ENCODE results near the gene GRK1.
"Not testable (repeated sequence)": the region's sequence is repeated elsewhere in the genome, so short reads cannot be mapped to it uniquely, and the experiment has no call there.

Gene GRK1

GRCh38 chr13:113665597-113666328 is 1.3 kb upstream of the GRK1 start:
- no peak for DNase-seq (ENCODE audit: low read depth in 2 of 2)

- DNase-seq (ENCODE audit: low read depth in 2 of 2) = no peak
Measured at GRCh38 chr13:113666329-113666670, 719 bp upstream of the GRK1 start.

- DNase-seq (ENCODE audit: low read depth in 2 of 2) = no peak
Measured at GRCh38 chr13:113667771-113668490, 912 bp downstream of the GRK1 start.

- no peak for DNase-seq (ENCODE audit: low read depth in 2 of 2)
Measured at GRCh38 chr13:113668491-113668971, 1.5 kb downstream of the GRK1 start.

- no peak for DNase-seq (ENCODE audit: low read depth in 2 of 2)
Measured at GRCh38 chr13:113669231-113669754, 2.3 kb downstream of the GRK1 start.

- DNase-seq (ENCODE audit: low read depth in 2 of 2) = no peak
Measured at GRCh38 chr13:113669755-113670341, 2.8 kb downstream of the GRK1 start.

GRCh38 chr13:113670541-113670940 is 3.5 kb downstream of the GRK1 start:
- no peak for DNase-seq (ENCODE audit: low read depth in 2 of 2)

GRCh38 chr13:113671066-113672001 is 4.3 kb downstream of the GRK1 start:
- DNase-seq (ENCODE audit: low read depth in 2 of 2) = no peak

- DNase-seq (ENCODE audit: low read depth in 2 of 2) = no peak
Measured at GRCh38 chr13:113672002-113672651, 5.1 kb downstream of the GRK1 start.

GRCh38 chr13:113722921-113723320 is 55.9 kb downstream of the GRK1 start:
- no peak for DNase-seq (ENCODE audit: low read depth in 2 of 2)

- DNase-seq (ENCODE audit: low read depth in 2 of 2) = no peak
Measured at GRCh38 chr13:113723410-113724015, 56.5 kb downstream of the GRK1 start.

GRCh38 chr13:113724016-113724758 is 57.2 kb downstream of the GRK1 start:
- DNase-seq (ENCODE audit: low read depth in 2 of 2) = no peak

- peak; percentile 25 for DNase-seq (ENCODE audit: low read depth in 2 of 2)
Measured at GRCh38 chr13:113724780-113725315, 57.8 kb downstream of the GRK1 start.

GRCh38 chr13:113725329-113726105 is 58.5 kb downstream of the GRK1 start:
- DNase-seq (ENCODE audit: low read depth in 2 of 2) = not testable (repeated sequence)

GRCh38 chr13:113726106-113726821 is 59.2 kb downstream of the GRK1 start:
- DNase-seq (ENCODE audit: low read depth in 2 of 2) = not testable (repeated sequence)

- no peak for DNase-seq (ENCODE audit: low read depth in 2 of 2)
Measured at GRCh38 chr13:113726961-113727411, 60.0 kb downstream of the GRK1 start.

GRCh38 chr13:113728571-113729054 is 61.6 kb downstream of the GRK1 start:
- no peak for DNase-seq (ENCODE audit: low read depth in 2 of 2)
